Measurements from ENCODE around the gene MTCH1. TPM values are rescaled to one million over a fixed set of nuclear protein-coding genes. Genes with fewer than 3 reads are reported as not detected.
A peak's percentile ranks its signal among the peaks of the same experiment; 100 is the strongest.

MTCH1 gene
- total RNA-seq, 1 donor from 2014 or later = 175 TPM

DNA sequence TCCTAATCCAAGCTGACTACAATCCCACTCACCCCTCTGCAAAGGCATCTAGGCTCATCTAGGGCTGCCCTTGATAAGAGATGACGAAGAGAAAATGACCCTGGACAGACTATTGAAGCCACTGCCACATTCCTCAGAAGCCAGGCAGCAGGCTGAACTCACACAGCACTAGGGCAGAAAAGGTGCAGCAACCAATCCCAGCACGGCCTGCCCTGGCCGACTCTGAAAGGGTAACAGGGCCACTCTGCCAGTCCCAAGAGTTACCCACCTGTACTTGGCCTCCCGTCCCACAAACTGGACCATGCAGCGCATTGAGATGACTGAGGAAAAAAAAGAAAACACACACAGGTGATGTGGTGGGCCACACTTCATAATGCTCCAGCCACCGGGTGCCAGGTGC is 9.1 kb downstream of the MTCH1 start:
- intact Hi-C loops (cut with DNase I) = loop anchor here (5.0 kb wide), 2 partner anchors 40 to 210 kb away; no protein-coding TSS in a partner anchor
- Histone ChIP-seq H3K27me3 (no peaks in the 10 kb centered on the region), H3K4me3 (no peak overlapping the region), H3K27ac (no peak overlapping the region), H3K9me3 (no peaks in the 10 kb centered on the region), H3K4me1 (peaks cover 0 to 13% of the 10 kb centered on the region in 2 donors), H3K36me3 (peaks cover 64 to 77% of the 10 kb centered on the region in 2 donors)
- no peak for DNase-seq (ENCODE audit: low spot score in 2 of 2)
- TF ChIP-seq, protein P1, sequence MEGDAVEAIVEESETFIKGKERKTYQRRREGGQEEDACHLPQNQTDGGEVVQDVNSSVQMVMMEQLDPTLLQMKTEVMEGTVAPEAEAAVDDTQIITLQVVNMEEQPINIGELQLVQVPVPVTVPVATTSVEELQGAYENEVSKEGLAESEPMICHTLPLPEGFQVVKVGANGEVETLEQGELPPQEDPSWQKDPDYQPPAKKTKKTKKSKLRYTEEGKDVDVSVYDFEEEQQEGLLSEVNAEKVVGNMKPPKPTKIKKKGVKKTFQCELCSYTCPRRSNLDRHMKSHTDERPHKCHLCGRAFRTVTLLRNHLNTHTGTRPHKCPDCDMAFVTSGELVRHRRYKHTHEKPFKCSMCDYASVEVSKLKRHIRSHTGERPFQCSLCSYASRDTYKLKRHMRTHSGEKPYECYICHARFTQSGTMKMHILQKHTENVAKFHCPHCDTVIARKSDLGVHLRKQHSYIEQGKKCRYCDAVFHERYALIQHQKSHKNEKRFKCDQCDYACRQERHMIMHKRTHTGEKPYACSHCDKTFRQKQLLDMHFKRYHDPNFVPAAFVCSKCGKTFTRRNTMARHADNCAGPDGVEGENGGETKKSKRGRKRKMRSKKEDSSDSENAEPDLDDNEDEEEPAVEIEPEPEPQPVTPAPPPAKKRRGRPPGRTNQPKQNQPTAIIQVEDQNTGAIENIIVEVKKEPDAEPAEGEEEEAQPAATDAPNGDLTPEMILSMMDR (IDR thresholded peaks at IDR 0.05) = no peak

DNA sequence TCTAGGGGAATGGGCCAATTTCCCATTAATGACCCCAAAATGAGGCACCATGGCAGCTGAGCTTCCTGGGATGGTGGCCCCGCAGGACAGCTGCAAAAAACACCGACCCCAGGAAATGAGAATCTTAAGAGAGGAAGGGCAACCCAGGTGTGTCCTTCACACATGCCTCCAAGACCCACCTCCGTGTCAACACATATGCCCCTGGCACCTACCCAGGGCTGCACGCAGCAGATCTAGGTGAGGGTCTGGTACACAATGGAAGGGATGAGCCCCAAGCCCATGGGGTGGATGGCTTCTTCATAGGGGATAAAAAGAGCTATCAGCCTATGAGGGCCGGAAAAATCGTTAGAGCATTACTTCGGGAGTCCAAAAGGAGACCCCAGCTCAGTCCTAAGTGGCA is 9.5 kb downstream of the MTCH1 start:
- intact Hi-C loops (cut with DNase I) = loop anchor here (5.0 kb wide), 2 partner anchors 41 to 209 kb away; no protein-coding TSS in a partner anchor
- Histone ChIP-seq H3K27ac (no peak overlapping the region), H3K36me3 (peaks cover 68 to 81% of the 10 kb centered on the region in 2 donors), H3K4me3 (no peak overlapping the region), H3K4me1 (peaks cover 0 to 12% of the 10 kb centered on the region in 2 donors), H3K9me3 (no peaks in the 10 kb centered on the region), H3K27me3 (no peaks in the 10 kb centered on the region)
- no peak for DNase-seq (ENCODE audit: low spot score in 2 of 2)
- TF ChIP-seq, protein P1 (IDR thresholded peaks at IDR 0.05) = no peak

DNA sequence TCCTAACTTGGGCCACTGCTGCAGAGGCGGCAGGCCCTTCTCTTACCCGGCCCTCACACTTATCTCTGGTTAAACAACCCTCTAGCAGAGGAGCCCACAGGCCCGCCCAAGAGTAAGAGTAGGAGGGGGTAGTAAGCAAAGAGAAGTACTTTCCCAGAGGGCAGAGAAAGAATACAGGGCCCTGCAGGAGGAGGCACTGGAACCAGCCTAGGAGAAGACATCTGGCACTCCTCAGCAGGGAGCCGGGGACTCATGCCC is 10.1 kb downstream of the MTCH1 start:
- TF ChIP-seq, protein P1 (IDR thresholded peaks at IDR 0.05) = no peak
- Histone ChIP-seq H3K27me3 (no peaks in the 10 kb centered on the region), H3K4me1 (peaks cover 0 to 7% of the 10 kb centered on the region in 2 donors), H3K9me3 (no peaks in the 10 kb centered on the region), H3K27ac (no peak overlapping the region), H3K4me3 (no peak overlapping the region), H3K36me3 (peaks cover 74 to 83% of the 10 kb centered on the region in 2 donors)
- no peak for DNase-seq (ENCODE audit: low spot score in 2 of 2)
- intact Hi-C loops (cut with DNase I) = loop anchor here (5.0 kb wide), 2 partner anchors 41 to 209 kb away; no protein-coding TSS in a partner anchor

DNA sequence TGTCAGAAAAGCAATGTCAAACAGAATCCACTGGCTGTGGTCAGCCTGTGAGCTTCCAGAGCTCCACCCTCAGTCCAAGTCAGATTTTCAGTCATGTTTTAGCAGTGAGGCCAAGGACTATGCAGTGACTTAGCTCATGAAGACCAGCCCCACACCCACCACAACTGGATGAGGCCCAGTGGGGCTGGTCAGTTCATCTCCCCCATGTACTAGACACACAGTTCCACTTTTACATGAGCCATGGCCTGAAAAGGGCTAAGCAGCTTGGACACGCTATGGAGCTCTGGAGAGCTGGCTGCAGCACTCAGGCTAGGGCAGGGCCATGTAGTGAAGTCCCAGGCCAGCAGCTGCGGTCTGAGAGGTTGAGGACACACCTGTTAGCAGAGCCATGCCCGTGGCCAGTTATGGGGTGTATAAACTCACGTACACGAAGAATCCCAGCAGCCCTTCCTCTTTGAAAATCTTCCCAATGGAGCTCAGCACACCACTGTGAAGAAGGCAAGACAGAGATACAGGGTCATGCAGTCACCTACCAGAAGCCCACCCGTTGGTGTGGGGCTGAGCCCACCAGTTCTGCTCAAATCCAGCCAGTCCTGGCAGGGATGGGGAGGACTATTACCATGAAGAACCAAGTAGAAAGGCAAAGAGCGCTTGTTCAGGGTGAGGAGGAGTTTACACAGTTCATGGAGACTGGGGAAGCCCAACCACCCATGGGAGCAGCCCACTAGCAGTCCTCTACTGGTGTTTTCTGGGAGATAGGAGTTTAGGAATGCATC is 10.6 kb downstream of the MTCH1 start:
- DNase-seq (ENCODE audit: low spot score in 2 of 2) = no peak

DNA sequence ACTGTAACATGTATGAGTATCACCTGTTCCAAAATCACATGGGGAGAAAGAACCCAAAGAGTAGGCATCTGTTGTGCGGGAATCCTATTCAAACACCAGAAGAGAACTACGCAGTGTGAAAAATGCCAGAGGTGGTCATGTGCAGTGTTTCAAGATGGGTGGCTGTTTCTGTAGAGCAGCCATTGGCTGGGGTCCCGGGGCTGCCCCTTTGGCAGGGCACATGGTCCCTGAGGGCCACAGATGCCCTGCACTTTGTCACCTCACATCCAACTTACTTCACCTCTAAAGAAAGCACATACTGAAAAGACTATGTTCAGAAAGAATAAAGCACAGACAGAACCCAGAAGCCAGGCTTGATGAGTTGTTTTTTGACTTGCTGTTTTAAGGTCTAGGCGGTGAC is 12.3 kb downstream of the MTCH1 start:
- DNase-seq (ENCODE audit: low spot score in 2 of 2) = no peak
- Histone ChIP-seq H3K27me3 (no peaks in the 10 kb centered on the region), H3K4me3 (no peak overlapping the region), H3K36me3 (peaks cover 94 to 99% of the 10 kb centered on the region in 2 donors), H3K27ac (no peak overlapping the region), H3K4me1 (no peaks in the 10 kb centered on the region), H3K9me3 (no peaks in the 10 kb centered on the region)
- TF ChIP-seq, protein P1 (IDR thresholded peaks at IDR 0.05) = no peak
- intact Hi-C loops (cut with DNase I) = no loop called here

More for the DNA sequence above, 10.6 kb downstream of the MTCH1 start:
- TF ChIP-seq, protein P1 (IDR thresholded peaks at IDR 0.05) = no peak
- peaks cover 0 to 6% of the 10 kb centered on the region in 2 donors for H3K4me1 ChIP-seq
- H3K9me3 ChIP-seq = no peaks in the 10 kb centered on the region
- H3K4me3 ChIP-seq = no peak overlapping the region
- intact Hi-C loops (cut with DNase I) = loop anchor here (5.0 kb wide), 2 partner anchors 42 to 208 kb away; no protein-coding TSS in a partner anchor
- H3K27me3 ChIP-seq = no peaks in the 10 kb centered on the region
- peaks cover 79 to 83% of the 10 kb centered on the region in 2 donors for H3K36me3 ChIP-seq
- H3K27ac ChIP-seq = peak overlapping the region in 1 of 2 donors; percentile 1
